ENCODE data around the gene GP5. TPM values are rescaled to one million over a fixed set of nuclear protein-coding genes. Genes with fewer than 3 reads are reported as not detected.

Gene GP5
- total RNA-seq, 3 donors from 2014 or later (not counting 1 experiment from before 2014, with no cell fraction given): 0.63 to 0.88 (median 0.80) TPM

- intact Hi-C loops (cut with micrococcal nuclease): no loop called here
- H3K27me3 Mint-ChIP-seq (ENCODE audit: low read depth in 2 of 2): peaks cover 17 to 24% of the 10 kb centered on the region in 2 donors
Measured at GRCh38 chr3:194373899-194374298, 25.2 kb downstream of the GP5 start.

GRCh38 chr3:194373028-194373427, 26.0 kb downstream of the GP5 start:
- no peaks in the 10 kb centered on the region for H3K9me3 ChIP-seq (ENCODE audit: control insufficient read depth, insufficient read depth, low read length)
- DNase-seq (no peak), ATAC-seq (no peak)
- H3K27ac ChIP-seq (ENCODE audit: low read length): no peak overlapping the region
- no peak for TF ChIP-seq CTCF (IDR thresholded peaks at IDR 0.05)
- H3K36me3 Mint-ChIP-seq: no peaks in the 10 kb centered on the region
- H3K27me3 ChIP-seq (ENCODE audit: control insufficient read depth, insufficient read depth, low read length): peaks cover 6% of the 10 kb centered on the region
- H3K4me3 ChIP-seq (ENCODE audit: low read length): no peak overlapping the region
- peaks cover 13 to 27% of the 10 kb centered on the region in 2 donors for H3K27me3 Mint-ChIP-seq (ENCODE audit: low read depth in 2 of 2)
- H3K4me1 ChIP-seq (ENCODE audit: control insufficient read depth, insufficient read depth, low read length): no peaks in the 10 kb centered on the region
- no peaks in the 10 kb centered on the region for H3K4me1 Mint-ChIP-seq
- H3K4me3 Mint-ChIP-seq: no peak overlapping the region
- intact Hi-C loops (cut with micrococcal nuclease): no loop called here
- no peaks in the 10 kb centered on the region for H3K36me3 ChIP-seq (ENCODE audit: control insufficient read depth, insufficient read depth, low read length)
- H3K27ac Mint-ChIP-seq: no peak overlapping the region
- H3K9me3 Mint-ChIP-seq: no peaks in the 10 kb centered on the region
- WGBS (ENCODE audit: insufficient coverage): 89% methylated on average over 14 of the region's 14 CpGs

More at GRCh38 chr3:194373899-194374298, 25.2 kb downstream of the GP5 start:
- Histone ChIP-seq H3K36me3 (ENCODE audit: control insufficient read depth, insufficient read depth, low read length) (no peaks in the 10 kb centered on the region), H3K4me1 (ENCODE audit: control insufficient read depth, insufficient read depth, low read length) (no peaks in the 10 kb centered on the region), H3K9me3 (ENCODE audit: control insufficient read depth, insufficient read depth, low read length) (no peaks in the 10 kb centered on the region), H3K27ac (ENCODE audit: low read length) (no peak overlapping the region), H3K27me3 (ENCODE audit: control insufficient read depth, insufficient read depth, low read length) (peaks cover 2% of the 10 kb centered on the region), H3K4me3 (ENCODE audit: low read length) (no peak overlapping the region)
- H3K4me1 Mint-ChIP-seq: no peaks in the 10 kb centered on the region
- ATAC-seq (no peak), DNase-seq (no peak)
- H3K36me3 Mint-ChIP-seq: no peaks in the 10 kb centered on the region
- no peak overlapping the region for H3K4me3 Mint-ChIP-seq
- no peak overlapping the region for H3K27ac Mint-ChIP-seq
- TF ChIP-seq CTCF (IDR thresholded peaks at IDR 0.05): no peak
- 81% methylated on average over 8 of the region's 8 CpGs for WGBS (ENCODE audit: insufficient coverage)
- no peaks in the 10 kb centered on the region for H3K9me3 Mint-ChIP-seq

GRCh38 chr3:194370753-194371152, 28.3 kb downstream of the GP5 start:
- intact Hi-C loops (cut with micrococcal nuclease): no loop called here
- Mint-ChIP-seq H3K9me3 (no peaks in the 10 kb centered on the region), H3K4me3 (no peak overlapping the region), H3K4me1 (no peaks in the 10 kb centered on the region), H3K27me3 (ENCODE audit: low read depth in 2 of 2) (peaks cover 16 to 33% of the 10 kb centered on the region in 2 donors), H3K27ac (no peak overlapping the region), H3K36me3 (no peaks in the 10 kb centered on the region)
- Histone ChIP-seq H3K27ac (ENCODE audit: low read length) (no peak overlapping the region), H3K27me3 (ENCODE audit: control insufficient read depth, insufficient read depth, low read length) (peaks cover 6% of the 10 kb centered on the region), H3K9me3 (ENCODE audit: control insufficient read depth, insufficient read depth, low read length) (no peaks in the 10 kb centered on the region), H3K36me3 (ENCODE audit: control insufficient read depth, insufficient read depth, low read length) (no peaks in the 10 kb centered on the region), H3K4me1 (ENCODE audit: control insufficient read depth, insufficient read depth, low read length) (no peaks in the 10 kb centered on the region), H3K4me3 (ENCODE audit: low read length) (no peak overlapping the region)
- no peak for ATAC-seq
- no peak for TF ChIP-seq CTCF (IDR thresholded peaks at IDR 0.05)
- WGBS (ENCODE audit: insufficient coverage): 85% methylated on average over 9 of the region's 10 CpGs
- no peak for DNase-seq

Measured in natural killer cell (primary cell).